AG04450 (cell line): ENCODE results near the gene SULT1A3. TPM values are rescaled to one million over a fixed set of nuclear protein-coding genes. Genes with fewer than 3 reads are reported as not detected.
"Not testable (repeated sequence)": the region's sequence is repeated elsewhere in the genome, so short reads cannot be mapped to it uniquely, and the experiment has no call there.

Source experiments
- CTCF ChIA-PET: fragments of 300-600, 350-600 bp; formaldehyde crosslinking; extraction: SDS; loops from one replicate; lab custom pipeline; 2022; ENCODE audit warnings: antibody characterized with exemption, inconsistent platforms; lab: Charles Lee
- POLR2A ChIA-PET: fragments of 350-600 bp; formaldehyde crosslinking; extraction: SDS; loops from one replicate; lab custom pipeline; 2021; ENCODE audit warnings: antibody characterized with exemption, inconsistent platforms; lab: Yijun Ruan, JAX
- DNase-seq: peaks from one replicate; pipeline ENCODE4 v3.0.0-alpha.2; 2011; ENCODE audit warnings: low read depth, low spot score
- H3K27ac ChIP-seq: one replicate; pipeline ENCODE4 v1.5.1; 2012; ENCODE audit warnings: low read depth, low read length, control low read depth
- H3K27me3 ChIP-seq: one replicate; pipeline ENCODE4 v1.6.0; 2012; ENCODE audit warnings: low read length; ENCODE audit not compliant: control insufficient read depth, insufficient read depth
- H3K4me3 ChIP-seq: 2 replicates; pipeline ENCODE4 v1.5.1; 2011; ENCODE audit warnings: mild to moderate bottlenecking, low read depth, low read length, control low read depth
- H3K9me3 ChIP-seq: 2 replicates; pipeline ENCODE4 v1.5.1; 2012; ENCODE audit warnings: low read length; ENCODE audit not compliant: control insufficient read depth, insufficient read depth
- CTCF ChIP-seq: IDR thresholded peaks from 2 replicates; pipeline ENCODE4 v1.5.1; 2011; ENCODE audit warnings: low read depth, low read length, control low read depth, inconsistent platforms
- polyA plus RNA-seq: library from polyadenylated mRNA; depleted of rRNA; stranded (reverse); fragments of >200 nt; gene quantifications from 2 replicates; pipeline ENCODE4 v1.2.3, GENCODE V29; 2011

SULT1A3 gene
- polyA plus RNA-seq, 1 experiment, result 7.3 TPM

- Histone ChIP-seq H3K27ac (no peak overlapping the region), H3K9me3 (no peaks in the 10 kb centered on the region; the same call in 1 of the 2 replicates), H3K4me3 (no peak overlapping the region), H3K27me3 (no peaks in the 10 kb centered on the region)
- POLR2A ChIA-PET, result interaction anchor here (0.6 kb wide), 1 partner anchor 14 kb away, joined by 3 read pairs; no protein-coding TSS in a partner anchor
- DNase-seq, result no peak
- CTCF ChIA-PET, result no interaction called here
- TF ChIP-seq CTCF, result peak; percentile 40
Measured at GRCh38 chr16:30186782-30187555, 12.1 kb upstream of the SULT1A3 start.

GRCh38 chr16:30187556-30187865 is 11.5 kb upstream of the SULT1A3 start:
- H3K4me3 ChIP-seq, result no peak overlapping the region
- H3K9me3 ChIP-seq, result no peaks in the 10 kb centered on the region; the same call in 1 of the 2 replicates
- no peaks in the 10 kb centered on the region for H3K27me3 ChIP-seq
- DNase-seq, result no peak
- no peak for TF ChIP-seq CTCF
- H3K27ac ChIP-seq, result no peak overlapping the region
- ChIA-PET POLR2A (interaction anchor here (0.6 kb wide), 1 partner anchor 15 kb away, joined by 3 read pairs; no protein-coding TSS in a partner anchor), CTCF (no interaction called here)

GRCh38 chr16:30187971-30188561 is 11.0 kb upstream of the SULT1A3 start:
- Histone ChIP-seq H3K4me3 (no peak overlapping the region), H3K27me3 (no peaks in the 10 kb centered on the region), H3K27ac (no peak overlapping the region), H3K9me3 (no peaks in the 10 kb centered on the region; the same call in 1 of the 2 replicates)
- ChIA-PET POLR2A (no interaction called here), CTCF (no interaction called here)
- no peak for TF ChIP-seq CTCF
- DNase-seq, result no peak

GRCh38 chr16:30191158-30191557 is 7.9 kb upstream of the SULT1A3 start:
- DNase-seq, POLR2A ChIA-PET, H3K4me3 ChIP-seq, H3K27me3 ChIP-seq, H3K9me3 ChIP-seq, CTCF ChIA-PET, H3K27ac ChIP-seq: not testable (repeated sequence)

GRCh38 chr16:30193098-30193497 is 6.0 kb upstream of the SULT1A3 start:
- CTCF ChIA-PET, POLR2A ChIA-PET, H3K27me3 ChIP-seq, H3K27ac ChIP-seq, DNase-seq, H3K9me3 ChIP-seq, H3K4me3 ChIP-seq: not testable (repeated sequence)

GRCh38 chr16:30193615-30194014 is 5.4 kb upstream of the SULT1A3 start, which contains the start of the genes BOLA2B and SLX1A:
Gene BOLA2B, minus strand, starts transcription at chr16:30193666. Its CDS starts 71 bp downstream, at chr16:30193595.
Gene SLX1A, plus strand, starts transcription at chr16:30193875. Its CDS starts 210 bp downstream, at chr16:30194085.
- DNase-seq, H3K9me3 ChIP-seq, H3K27me3 ChIP-seq, CTCF ChIA-PET, H3K27ac ChIP-seq, POLR2A ChIA-PET: not testable (repeated sequence)
- H3K4me3 ChIP-seq, result peak within 1 kb of the TSS; percentile 58

- H3K27ac ChIP-seq, CTCF ChIA-PET, H3K9me3 ChIP-seq, DNase-seq, H3K27me3 ChIP-seq, POLR2A ChIA-PET: not testable (repeated sequence)
- peak overlapping the region; percentile 58 for H3K4me3 ChIP-seq
Measured at GRCh38 chr16:30194172-30194925, 4.7 kb upstream of the SULT1A3 start.

- POLR2A ChIA-PET, CTCF ChIA-PET, H3K27me3 ChIP-seq, DNase-seq, H3K27ac ChIP-seq, H3K9me3 ChIP-seq, H3K4me3 ChIP-seq: not testable (repeated sequence)
Measured at GRCh38 chr16:30197001-30197400, 2.1 kb upstream of the SULT1A3 start.
